ENCODE data around the gene KCNK6.

DNA sequence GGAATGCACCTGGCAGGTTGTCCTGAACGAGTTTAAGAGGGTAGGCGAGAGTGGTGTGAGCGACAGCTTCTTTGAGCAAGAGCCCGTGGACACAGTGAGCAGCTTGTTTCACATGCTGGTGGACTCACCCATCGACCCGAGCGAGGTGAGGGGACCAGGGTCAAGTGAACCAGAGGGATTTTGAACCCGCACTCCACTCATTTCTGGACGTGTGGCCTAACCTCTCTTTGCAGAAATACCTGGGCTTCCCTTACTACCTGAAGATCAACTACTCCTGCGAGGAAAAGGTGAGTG, 17.7 kb downstream of the KCNK6 start:
- TF ChIP-seq, protein P1, sequence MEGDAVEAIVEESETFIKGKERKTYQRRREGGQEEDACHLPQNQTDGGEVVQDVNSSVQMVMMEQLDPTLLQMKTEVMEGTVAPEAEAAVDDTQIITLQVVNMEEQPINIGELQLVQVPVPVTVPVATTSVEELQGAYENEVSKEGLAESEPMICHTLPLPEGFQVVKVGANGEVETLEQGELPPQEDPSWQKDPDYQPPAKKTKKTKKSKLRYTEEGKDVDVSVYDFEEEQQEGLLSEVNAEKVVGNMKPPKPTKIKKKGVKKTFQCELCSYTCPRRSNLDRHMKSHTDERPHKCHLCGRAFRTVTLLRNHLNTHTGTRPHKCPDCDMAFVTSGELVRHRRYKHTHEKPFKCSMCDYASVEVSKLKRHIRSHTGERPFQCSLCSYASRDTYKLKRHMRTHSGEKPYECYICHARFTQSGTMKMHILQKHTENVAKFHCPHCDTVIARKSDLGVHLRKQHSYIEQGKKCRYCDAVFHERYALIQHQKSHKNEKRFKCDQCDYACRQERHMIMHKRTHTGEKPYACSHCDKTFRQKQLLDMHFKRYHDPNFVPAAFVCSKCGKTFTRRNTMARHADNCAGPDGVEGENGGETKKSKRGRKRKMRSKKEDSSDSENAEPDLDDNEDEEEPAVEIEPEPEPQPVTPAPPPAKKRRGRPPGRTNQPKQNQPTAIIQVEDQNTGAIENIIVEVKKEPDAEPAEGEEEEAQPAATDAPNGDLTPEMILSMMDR (IDR thresholded peaks at IDR 0.05): no peak
- TF ChIP-seq POLR2A (IDR thresholded peaks at IDR 0.05) (no peak), POLR2AphosphoS5 (IDR thresholded peaks at IDR 0.05) (no peak)

Measured in stomach (tissue), 4 donors.